ENCODE results near the gene CNTFR.

- TF ChIP-seq CTCF (optimal IDR thresholded peaks at IDR 0.05 in 1 of 3, IDR thresholded peaks at IDR 0.05 in 1 of 3, conservative IDR thresholded peaks at IDR 0.05 in 1 of 3; ENCODE audit: extremely low read depth in 1 of 3, insufficient read depth in 2 of 3, low read length in 3 of 3) (peak in 1 of 3 experiments; percentile 23), EZH2 (IDR thresholded peaks at IDR 0.05; ENCODE audit: low read length) (no peak)
Observed at GRCh38 chr9:34501889-34502425, 87.6 kb downstream of the CNTFR start.
